Glutamatergic neuron (in vitro differentiated cells): ENCODE measurements around the gene SYNE2. TPM values are rescaled to one million over a fixed set of nuclear protein-coding genes. Genes with fewer than 3 reads are reported as not detected.

ENCODE experiments used
- DNase-seq: peaks from one replicate; pipeline ENCODE4 v3.0.0; 2022
- H3K27ac Mint-ChIP-seq: one replicate; pipeline ENCODE4 v1.8.0; 2020; ENCODE audit warnings: mild to moderate bottlenecking, mixed read lengths, inconsistent platforms; ENCODE audit not compliant: unreplicated experiment
- H3K27me3 Mint-ChIP-seq: one replicate; pipeline ENCODE4 v1.8.0; 2020; ENCODE audit warnings: mild to moderate bottlenecking, moderate library complexity, mixed read lengths, inconsistent platforms; ENCODE audit not compliant: unreplicated experiment
- H3K36me3 Mint-ChIP-seq: one replicate; pipeline ENCODE4 v1.8.0; 2020; ENCODE audit warnings: mild to moderate bottlenecking, mixed read lengths, inconsistent platforms; ENCODE audit not compliant: unreplicated experiment
- H3K4me1 Mint-ChIP-seq: one replicate; pipeline ENCODE4 v1.8.0; 2020; ENCODE audit warnings: mild to moderate bottlenecking, low read depth, mixed read lengths, inconsistent platforms; ENCODE audit not compliant: unreplicated experiment
- H3K4me3 Mint-ChIP-seq: one replicate; pipeline ENCODE4 v1.8.0; 2020; ENCODE audit warnings: mild to moderate bottlenecking, mixed read lengths, inconsistent platforms; ENCODE audit not compliant: unreplicated experiment
- H3K9me3 Mint-ChIP-seq: one replicate; pipeline ENCODE4 v1.8.0; 2020; ENCODE audit warnings: mild to moderate bottlenecking, moderate library complexity, mixed read lengths, inconsistent platforms; ENCODE audit not compliant: unreplicated experiment
- CTCF ChIP-seq: fragments of 200-600 bp; sonication (generic); IDR thresholded peaks from one replicate; pipeline ENCODE4 v1.5.0; 2021; ENCODE audit not compliant: partially characterized antibody, unreplicated experiment
- total RNA-seq: library from RNA; stranded (reverse); fragmentation: NEBNext Ultra II Directional; extraction: Animal tissue kit (Norgen Biotek cat#: 25700); gene quantifications from one replicate; pipeline ENCODE4 v1.2.1, GENCODE V29; 2021; ENCODE audit not compliant: unreplicated experiment

The SYNE2 gene
- total RNA-seq, 1 donor from 2014 or later: 81.7 TPM

- H3K4me1 Mint-ChIP-seq: peaks cover 15% of the 10 kb centered on the region
- H3K27ac Mint-ChIP-seq: no peak overlapping the region
- no peak for DNase-seq
- no peaks in the 10 kb centered on the region for H3K36me3 Mint-ChIP-seq
- no peak for TF ChIP-seq CTCF
- H3K27me3 Mint-ChIP-seq: peaks cover 8% of the 10 kb centered on the region
- H3K9me3 Mint-ChIP-seq: peaks cover 5% of the 10 kb centered on the region
- H3K4me3 Mint-ChIP-seq: no peak overlapping the region
Measured at GRCh38 chr14:64232944-64233343, 380.1 kb downstream of the SYNE2 start.

- Mint-ChIP-seq H3K4me1 (peaks cover 15% of the 10 kb centered on the region), H3K9me3 (peaks cover 5% of the 10 kb centered on the region), H3K27me3 (peaks cover 8% of the 10 kb centered on the region), H3K27ac (no peak overlapping the region), H3K36me3 (no peaks in the 10 kb centered on the region), H3K4me3 (no peak overlapping the region)
- TF ChIP-seq CTCF: no peak
- no peak for DNase-seq
Measured at GRCh38 chr14:64233531-64234190, 380.9 kb downstream of the SYNE2 start.

GRCh38 chr14:64234877-64235651 is 382.3 kb downstream of the SYNE2 start:
- Mint-ChIP-seq H3K27ac (peak overlapping the region; percentile 30), H3K36me3 (no peaks in the 10 kb centered on the region), H3K4me3 (no peak overlapping the region), H3K4me1 (peaks cover 15% of the 10 kb centered on the region), H3K9me3 (peaks cover 5% of the 10 kb centered on the region), H3K27me3 (peaks cover 8% of the 10 kb centered on the region)
- TF ChIP-seq CTCF: no peak
- DNase-seq: peak; percentile 46

- peaks cover 5% of the 10 kb centered on the region for H3K9me3 Mint-ChIP-seq
- peak overlapping the region; percentile 35 for H3K27ac Mint-ChIP-seq
- no peak overlapping the region for H3K4me3 Mint-ChIP-seq
- no peaks in the 10 kb centered on the region for H3K36me3 Mint-ChIP-seq
- no peak for TF ChIP-seq CTCF
- no peak for DNase-seq
- H3K4me1 Mint-ChIP-seq: peaks cover 15% of the 10 kb centered on the region
- H3K27me3 Mint-ChIP-seq: peaks cover 8% of the 10 kb centered on the region
Measured at GRCh38 chr14:64235652-64236640, 383.1 kb downstream of the SYNE2 start.
